ENCODE results near the gene RGS4.

The RGS4 gene

DNA sequence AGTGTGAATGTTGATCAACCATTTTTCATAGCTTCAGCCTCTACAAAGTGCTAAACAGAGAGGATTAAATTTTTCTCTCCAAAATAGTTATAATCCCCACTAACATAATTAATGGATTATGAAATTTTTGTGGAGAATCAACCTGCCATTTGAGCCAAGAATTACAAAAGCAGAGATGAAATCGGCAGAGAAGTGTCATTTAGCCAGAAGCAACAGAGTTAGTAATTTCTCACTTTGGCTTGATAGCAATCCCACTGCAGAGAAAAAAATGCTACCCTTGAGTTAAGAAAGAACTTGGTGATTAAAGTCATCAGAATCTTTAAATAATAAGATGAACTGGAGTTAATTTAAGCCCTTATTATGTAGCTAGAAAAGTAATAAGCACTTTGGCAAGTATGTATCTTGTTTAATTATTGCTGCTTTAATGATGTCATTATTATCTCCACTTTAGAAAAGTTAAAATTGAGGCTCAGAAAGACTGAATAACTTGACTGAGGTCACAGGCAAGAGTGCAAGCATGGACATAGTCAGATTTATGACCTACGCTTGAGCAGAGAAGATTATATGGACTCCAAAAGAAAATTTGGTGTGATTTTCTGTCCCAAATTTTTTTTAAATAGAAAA lies 37.3 kb downstream of the RGS4 start:
- no peak for DNase-seq

DNA sequence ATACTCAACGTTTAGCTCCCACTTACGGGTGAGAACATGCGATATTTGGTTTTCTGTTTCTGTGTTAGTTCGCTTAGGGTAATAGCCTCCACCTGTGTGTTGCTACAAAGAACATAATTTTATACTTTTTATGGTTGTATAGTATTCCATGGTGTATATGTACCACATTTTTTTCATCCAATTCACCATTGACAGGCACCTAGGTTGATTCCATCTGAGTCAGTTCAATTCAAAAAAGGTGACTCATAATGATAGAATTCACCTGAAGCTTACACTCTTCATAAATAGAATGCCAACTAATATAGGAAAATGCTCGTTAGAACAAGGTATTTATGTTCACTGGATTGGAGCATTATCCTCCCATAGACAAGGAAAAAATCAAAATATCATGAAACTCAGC lies 38.5 kb downstream of the RGS4 start:
- no peak for DNase-seq

DNA sequence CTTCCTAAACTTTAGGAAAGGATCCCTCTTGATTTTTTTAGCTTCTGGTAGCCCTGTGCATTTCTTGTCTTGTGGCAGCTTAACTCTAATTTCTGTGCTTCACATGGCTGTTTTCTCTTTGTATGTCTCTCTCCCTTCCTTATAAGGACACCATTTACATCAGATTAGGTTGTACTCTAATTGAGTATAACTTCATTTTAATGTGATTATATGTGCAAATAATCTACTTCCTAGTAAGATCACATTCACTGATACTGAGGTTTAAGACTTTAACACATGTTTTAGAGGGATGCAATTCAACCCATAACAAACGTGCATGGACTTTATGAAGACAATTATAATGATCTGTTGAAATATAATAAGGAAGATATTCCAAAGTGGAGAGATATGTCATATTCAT lies 46.7 kb downstream of the RGS4 start:
- DNase-seq: no peak

DNA sequence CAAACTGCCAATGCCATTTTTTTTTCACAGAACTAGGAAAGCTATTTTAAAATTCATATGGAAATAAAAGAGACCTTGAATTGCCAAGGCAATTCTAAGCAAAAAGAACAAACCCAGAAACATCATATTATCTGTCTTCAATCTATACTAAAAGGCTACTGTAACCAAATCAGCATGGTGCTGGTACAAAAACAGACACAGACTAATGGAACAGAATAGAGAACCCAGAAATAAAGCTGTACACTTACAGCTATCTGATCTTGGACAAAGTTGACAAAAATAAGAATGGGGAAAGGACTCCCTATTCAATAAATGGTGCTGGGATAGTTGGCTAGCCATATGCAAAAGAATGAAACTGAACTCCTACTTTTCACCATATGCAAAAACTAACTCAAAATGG lies 50.5 kb downstream of the RGS4 start:
- DNase-seq: no peak

DNA sequence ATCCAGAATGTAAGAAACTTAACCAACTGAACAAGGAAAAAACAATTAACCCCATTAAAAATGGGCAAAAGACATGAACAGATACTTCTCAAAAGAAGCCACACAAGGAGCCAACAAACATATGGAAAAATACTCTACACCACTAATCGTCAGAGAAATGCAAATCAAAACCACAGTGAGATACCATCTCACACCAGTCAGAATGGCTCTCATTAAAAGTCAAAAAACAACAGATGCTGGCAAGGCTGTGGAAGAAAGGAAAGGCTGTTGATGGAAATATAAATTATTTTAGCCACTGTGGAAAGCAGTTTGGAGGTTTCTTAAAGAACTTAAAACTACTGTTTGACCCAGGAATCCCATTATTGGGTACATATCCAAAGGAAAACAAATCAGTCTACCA lies 51.2 kb downstream of the RGS4 start:
- no peak for DNase-seq

DNA sequence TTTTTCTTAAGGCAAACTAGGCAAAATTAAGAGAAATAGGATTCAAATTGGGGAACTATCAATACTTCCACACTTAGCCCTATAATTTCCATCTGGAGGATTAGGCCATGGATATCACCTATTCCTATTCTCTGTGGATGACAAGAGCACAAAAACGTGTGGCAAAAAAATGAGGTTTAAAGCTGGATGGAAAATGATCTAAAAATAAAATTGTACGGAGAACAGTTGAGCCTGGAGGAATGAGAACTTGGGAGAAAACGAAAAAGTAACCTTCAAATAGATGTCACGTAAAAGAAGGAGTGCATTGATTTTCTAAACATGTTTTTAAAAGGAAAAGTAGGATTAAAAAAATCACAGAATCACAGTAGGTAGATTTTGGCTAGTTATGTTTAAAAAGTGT lies 55.7 kb downstream of the RGS4 start:
- DNase-seq: no peak

Measured in NCI-H510A treated with DMSO at 0.1 percent for 48 hours (cell line).